HEK293 (cell line): ENCODE data around the gene CIRBP.

Experiments
- CTCF ChIA-PET: fragments of 350-600 bp; formaldehyde crosslinking; extraction: SDS; loops from one replicate; lab custom pipeline; 2021; ENCODE audit warnings: antibody characterized with exemption; lab: Yijun Ruan, JAX
- POLR2A ChIA-PET: fragments of 300-600 bp; formaldehyde crosslinking; extraction: SDS; loops from one replicate; lab custom pipeline; 2020; ENCODE audit warnings: antibody characterized with exemption, inconsistent platforms; lab: Yijun Ruan, JAX
- H3K27ac ChIP-seq: fragments of 200-500 bp; sonication (Bioruptor generic); 2 replicates; pipeline ENCODE4 v1.5.1; 2014; ENCODE audit warnings: low read depth, low read length, control low read depth, inconsistent platforms; ENCODE audit errors: extremely low read depth
- H3K36me3 ChIP-seq, 2 experiments: fragments of 200-500 bp in 1 of 2; sonication (Bioruptor generic) in 1 of 2; 1 replicate in 1 of 2; 2 replicates in 1 of 2; pipeline ENCODE4 v1.5.1; 2014 to 2017; ENCODE audit warnings: inconsistent platforms in 2 of 2, low read length in 2 of 2; ENCODE audit not compliant: control insufficient read depth in 2 of 2, insufficient read depth in 1 of 2
- H3K4me1 ChIP-seq: fragments of 200-500 bp; sonication (Bioruptor generic); 2 replicates; pipeline ENCODE4 v1.5.1; 2014; ENCODE audit warnings: mild to moderate bottlenecking, low read length, inconsistent platforms; ENCODE audit not compliant: control insufficient read depth, insufficient read depth
- H3K4me3 ChIP-seq: 2 replicates; pipeline ENCODE4 v1.5.1; 2011; ENCODE audit warnings: low read depth, mild to moderate bottlenecking, control low read depth, low read length, moderate library complexity
- H3K9me3 ChIP-seq: fragments of 200-500 bp; sonication (Bioruptor generic); 2 replicates; pipeline ENCODE4 v1.5.1; 2014; ENCODE audit warnings: low read depth, low read length, inconsistent platforms; ENCODE audit not compliant: control insufficient read depth, insufficient read depth
- GLIS1 ChIP-seq: fragments of 450-650 bp; formaldehyde crosslinking; IDR thresholded peaks from 2 replicates; pipeline ENCODE4 v1.5.1; 2016; ENCODE audit warnings: missing biosample characterization, missing genetic modification characterization
- MYNN ChIP-seq: fragments of 450-650 bp; formaldehyde crosslinking; IDR thresholded peaks from 2 replicates; pipeline ENCODE4 v1.5.1; 2016; ENCODE audit warnings: missing biosample characterization, missing genetic modification characterization, borderline replicate concordance
- OVOL3 ChIP-seq: fragments of 450-650 bp; formaldehyde crosslinking; IDR thresholded peaks from 2 replicates; pipeline ENCODE4 v1.5.1; 2016; ENCODE audit warnings: missing biosample characterization, missing genetic modification characterization
- ZFP3 ChIP-seq: fragments of 450-650 bp; formaldehyde crosslinking; IDR thresholded peaks from 2 replicates; pipeline ENCODE4 v1.5.1; 2016; ENCODE audit warnings: low read depth, missing biosample characterization, missing genetic modification characterization
- ZFP41 ChIP-seq: fragments of 450-650 bp; formaldehyde crosslinking; IDR thresholded peaks from 2 replicates; pipeline ENCODE4 v1.5.1; 2016; ENCODE audit warnings: missing biosample characterization, missing genetic modification characterization, borderline replicate concordance
- ZNF174 ChIP-seq: fragments of 450-650 bp; formaldehyde crosslinking; IDR thresholded peaks from 2 replicates; pipeline ENCODE4 v1.5.0; 2017; ENCODE audit warnings: missing biosample characterization, mild to moderate bottlenecking, missing genetic modification characterization
- ZNF184 ChIP-seq: fragments of 450-650 bp; IDR thresholded peaks from 2 replicates; pipeline ENCODE4 v1.5.1; 2018; ENCODE audit warnings: missing biosample characterization, mild to moderate bottlenecking, missing genetic modification characterization
- ZNF19 ChIP-seq: fragments of 450-650 bp; formaldehyde crosslinking; IDR thresholded peaks from 2 replicates; pipeline ENCODE4; 2016; ENCODE audit warnings: missing biosample characterization, missing genetic modification characterization, low read depth
- ZNF221 ChIP-seq: fragments of 450-650 bp; formaldehyde crosslinking; IDR thresholded peaks from 2 replicates; pipeline ENCODE4 v1.5.1; 2017; ENCODE audit warnings: missing biosample characterization, missing genetic modification characterization, borderline replicate concordance
- ZNF248 ChIP-seq: fragments of 450-650 bp; formaldehyde crosslinking; IDR thresholded peaks from 2 replicates; pipeline ENCODE4 v1.5.1; 2017; ENCODE audit warnings: missing biosample characterization, missing genetic modification characterization
- ZNF274 ChIP-seq, 2 experiments: fragments of 200-500 bp in 1 of 2; fragments of 450-650 bp in 1 of 2; sonication (Bioruptor generic) in 1 of 2; formaldehyde crosslinking in 1 of 2; IDR thresholded peaks; 2 replicates each; pipeline versions ENCODE4 v1.5.1 to v1.6.1; 2014 to 2016; ENCODE audit warnings: borderline replicate concordance in 1 of 2, inconsistent platforms in 1 of 2, low read length in 1 of 2, missing biosample characterization in 1 of 2, missing genetic modification characterization in 1 of 2
- ZNF473 ChIP-seq: fragments of 450-650 bp; formaldehyde crosslinking; IDR thresholded peaks from 2 replicates; pipeline ENCODE4 v1.5.1; 2017; ENCODE audit warnings: missing biosample characterization, missing genetic modification characterization
- ZNF600 ChIP-seq: fragments of 450-650 bp; formaldehyde crosslinking; IDR thresholded peaks from 2 replicates; pipeline ENCODE4 v1.5.1; 2016; ENCODE audit warnings: missing biosample characterization, missing genetic modification characterization
- ZNF626 ChIP-seq: fragments of 450-650 bp; sonication (Bioruptor Pico); formaldehyde crosslinking; IDR thresholded peaks from 2 replicates; pipeline ENCODE4 v1.5.1; 2018; ENCODE audit warnings: missing biosample characterization, missing genetic modification characterization, inconsistent platforms
- ZNF670 ChIP-seq: fragments of 450-650 bp; formaldehyde crosslinking; IDR thresholded peaks from 2 replicates; pipeline ENCODE4 v1.5.1; 2016; ENCODE audit warnings: missing biosample characterization, missing genetic modification characterization, low read depth
- ZNF704 ChIP-seq: fragments of 450-650 bp; formaldehyde crosslinking; IDR thresholded peaks from 2 replicates; pipeline ENCODE4 v1.5.1; 2016; ENCODE audit warnings: missing biosample characterization, missing genetic modification characterization
- ZSCAN4 ChIP-seq: fragments of 450-650 bp; formaldehyde crosslinking; IDR thresholded peaks from 2 replicates; pipeline ENCODE4 v1.5.1; 2017; ENCODE audit warnings: missing biosample characterization, missing genetic modification characterization
- ZXDB ChIP-seq: fragments of 450-650 bp; formaldehyde crosslinking; IDR thresholded peaks from 2 replicates; pipeline ENCODE4 v1.5.1; 2016; ENCODE audit warnings: missing biosample characterization, missing genetic modification characterization
- TF ChIP-seq, protein P1 (sequence below): sonication (generic); formaldehyde crosslinking; IDR thresholded peaks from 2 replicates; pipeline ENCODE4 v1.8.1; 2022; ENCODE audit warnings: mild to moderate bottlenecking, moderate library complexity, missing genetic modification reagents

The CIRBP gene

DNA sequence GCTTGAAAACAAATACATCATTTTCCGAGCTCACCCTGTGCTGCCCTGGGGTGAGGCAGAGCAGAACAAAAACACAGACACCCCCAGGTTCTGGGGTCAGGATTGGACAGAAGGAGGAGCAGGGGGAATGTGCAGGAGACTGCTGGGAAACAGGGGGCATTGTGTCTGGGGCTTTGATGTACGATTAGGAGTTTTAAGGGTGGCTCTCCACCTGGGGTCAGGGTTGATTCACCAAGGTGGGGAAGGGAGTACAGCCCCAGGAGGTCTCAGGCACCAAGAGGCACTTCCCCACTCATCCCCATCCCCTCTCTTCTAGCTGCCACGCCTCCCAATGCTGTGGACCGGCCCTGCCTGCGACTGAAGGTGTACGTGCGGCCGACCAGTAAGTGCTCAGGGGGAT lies 29.1 kb downstream of the CIRBP start:
- Histone ChIP-seq H3K9me3 (no peaks in the 10 kb centered on the region), H3K27ac (no peak overlapping the region), H3K4me3 (no peak overlapping the region), H3K36me3 (no peaks in the 10 kb centered on the region), H3K4me1 (0 out of 2 replicates have a peak, but pooled peaks cover 3% of the 10 kb centered on the region)
- TF ChIP-seq GLIS1 (tag by site-specific recombination), result peak; percentile 58
- TF ChIP-seq ZFP3 (tag by site-specific recombination), result peak; percentile 98
- no peak for TF ChIP-seq ZNF704 (tag by site-specific recombination)
- ChIA-PET POLR2A (no interaction called here), CTCF (interaction anchor here (0.6 to 0.7 kb wide), 2 partner anchors 19 to 54 kb away, joined by 3 read pairs; no protein-coding TSS in a partner anchor)

DNA sequence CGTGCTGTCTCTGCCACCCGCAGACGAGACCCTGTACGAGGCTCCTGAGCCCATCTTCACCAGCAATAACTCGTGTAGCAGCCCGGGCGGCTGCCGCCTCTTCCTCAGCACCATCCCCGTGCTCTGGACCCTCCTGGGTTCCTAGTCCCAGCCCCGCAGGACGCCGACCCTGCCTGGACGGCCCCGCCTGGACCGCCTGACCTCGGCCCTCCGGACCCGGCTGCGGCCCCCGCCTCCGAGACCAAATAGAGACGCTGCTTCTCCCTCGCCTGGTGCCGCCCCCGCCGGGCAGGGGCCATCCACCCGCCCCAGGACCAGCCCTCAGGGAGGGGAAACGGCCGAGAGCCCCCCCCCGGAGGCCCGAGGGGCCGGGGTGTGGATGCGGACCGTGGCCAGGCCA lies 30.7 kb downstream of the CIRBP start:
- TF ChIP-seq ZNF19 (tag by site-specific recombination) (no peak), ZNF221 (tag by site-specific recombination) (no peak), ZSCAN4 (tag by site-specific recombination) (no peak), ZNF670 (tag by site-specific recombination) (no peak), ZNF248 (tag by site-specific recombination) (no peak), ZNF473 (tag by site-specific recombination) (no peak), ZFP41 (no peak), ZNF274 (IDR thresholded peaks at IDR 0.05; ENCODE audit: low read length) (no peak), ZNF274 (tag by site-specific recombination; IDR thresholded peaks at IDR 0.05; ENCODE audit: borderline replicate concordance) (no peak), ZNF174 (tag by site-specific recombination) (no peak), ZNF184 (tag by site-specific recombination) (no peak), ZXDB (tag by site-specific recombination) (no peak), ZNF600 (tag by site-specific recombination) (no peak), OVOL3 (tag by site-specific recombination) (no peak)
- TF ChIP-seq, protein P1, sequence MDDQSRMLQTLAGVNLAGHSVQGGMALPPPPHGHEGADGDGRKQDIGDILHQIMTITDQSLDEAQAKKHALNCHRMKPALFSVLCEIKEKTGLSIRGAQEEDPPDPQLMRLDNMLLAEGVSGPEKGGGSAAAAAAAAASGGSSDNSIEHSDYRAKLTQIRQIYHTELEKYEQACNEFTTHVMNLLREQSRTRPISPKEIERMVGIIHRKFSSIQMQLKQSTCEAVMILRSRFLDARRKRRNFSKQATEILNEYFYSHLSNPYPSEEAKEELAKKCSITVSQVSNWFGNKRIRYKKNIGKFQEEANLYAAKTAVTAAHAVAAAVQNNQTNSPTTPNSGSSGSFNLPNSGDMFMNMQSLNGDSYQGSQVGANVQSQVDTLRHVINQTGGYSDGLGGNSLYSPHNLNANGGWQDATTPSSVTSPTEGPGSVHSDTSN (CRISPR knock-in tag), result no peak
- TF ChIP-seq, all 188 proteins: peak for 0
- Histone ChIP-seq H3K27ac (no peak overlapping the region), H3K4me3 (no peak overlapping the region), H3K9me3 (no peaks in the 10 kb centered on the region), H3K36me3 (no peaks in the 10 kb centered on the region), H3K4me1 (0 out of 2 replicates have a peak, but pooled peaks cover 3% of the 10 kb centered on the region)
- ChIA-PET CTCF (no interaction called here), POLR2A (no interaction called here)

GRCh38 chr19:1300744-1301490 lies 31.8 kb downstream of the CIRBP start:
- H3K4me1 ChIP-seq, result no peaks in the 10 kb centered on the region
- H3K4me3 ChIP-seq, result no peak overlapping the region
- no peaks in the 10 kb centered on the region for H3K9me3 ChIP-seq
- no peaks in the 10 kb centered on the region for H3K36me3 ChIP-seq
- H3K27ac ChIP-seq, result no peak overlapping the region
- ChIA-PET CTCF (interaction anchor here (0.6 to 0.7 kb wide), 2 partner anchors 14 to 60 kb away, joined by 3 to 4 read pairs; no protein-coding TSS in a partner anchor), POLR2A (no interaction called here)
- TF ChIP-seq MYNN (tag by site-specific recombination) (peak; percentile 84), ZNF626 (no peak)
